Coronary artery (tissue), 2 donors: ENCODE measurements around the gene BOD1.

ENCODE experiments used
- DNase-seq: peaks from one replicate; pipeline ENCODE4 v3.0.0-alpha.2; 2017; ENCODE audit warnings: low spot score
- H3K27ac ChIP-seq, 2 donors: fragments of 200-600 bp; sonication (generic); one replicate each; pipeline ENCODE4 v1.5.1; 2016 to 2019
- H3K4me3 ChIP-seq: fragments of 200-600 bp; sonication (generic); 2 replicates; pipeline ENCODE4 v1.5.1; 2016; ENCODE audit warnings: mild to moderate bottlenecking, moderate library complexity
- CTCF ChIP-seq: fragments of 200-600 bp; sonication (generic); IDR thresholded peaks from one replicate; pipeline ENCODE4 v1.5.1; 2019; ENCODE audit warnings: antibody characterized with exemption

The BOD1 gene

GRCh38 chr5:173598686-173599085 lies 17.8 kb downstream of the BOD1 start:
- no peak for TF ChIP-seq CTCF
- no peak overlapping the region for H3K27ac ChIP-seq
- H3K4me3 ChIP-seq = no peak overlapping the region
- DNase-seq = no peak

GRCh38 chr5:173597304-173597703 lies 19.1 kb downstream of the BOD1 start:
- TF ChIP-seq CTCF = no peak
- no peak for DNase-seq
- H3K4me3 ChIP-seq = no peak overlapping the region
- no peak overlapping the region for H3K27ac ChIP-seq

- Histone ChIP-seq H3K27ac (no peak overlapping the region), H3K4me3 (no peak overlapping the region)
- no peak for DNase-seq
- no peak for TF ChIP-seq CTCF
These were observed 20.6 kb downstream of the BOD1 start for GRCh38 chr5:173595841-173596240.

DNA sequence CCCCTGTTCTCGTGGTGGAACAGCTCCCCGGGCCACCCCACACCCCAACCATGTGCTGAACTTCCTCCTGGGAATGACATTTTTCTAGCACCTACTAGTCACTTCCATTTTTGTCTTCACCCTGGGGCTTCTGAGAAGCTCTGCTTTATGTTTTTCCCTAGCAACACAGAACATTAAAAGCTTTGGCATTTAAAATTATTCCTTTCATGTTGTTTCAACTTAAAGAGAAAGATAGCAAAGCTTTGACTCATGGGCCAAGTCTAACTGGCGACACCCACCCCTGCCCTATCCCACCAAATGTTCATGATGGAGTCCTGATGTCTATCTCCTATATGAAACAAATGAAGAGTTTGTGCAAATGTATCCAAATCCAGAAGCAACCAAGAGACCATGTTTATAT lies 22.4 kb downstream of the BOD1 start:
- no peak for TF ChIP-seq CTCF

DNA sequence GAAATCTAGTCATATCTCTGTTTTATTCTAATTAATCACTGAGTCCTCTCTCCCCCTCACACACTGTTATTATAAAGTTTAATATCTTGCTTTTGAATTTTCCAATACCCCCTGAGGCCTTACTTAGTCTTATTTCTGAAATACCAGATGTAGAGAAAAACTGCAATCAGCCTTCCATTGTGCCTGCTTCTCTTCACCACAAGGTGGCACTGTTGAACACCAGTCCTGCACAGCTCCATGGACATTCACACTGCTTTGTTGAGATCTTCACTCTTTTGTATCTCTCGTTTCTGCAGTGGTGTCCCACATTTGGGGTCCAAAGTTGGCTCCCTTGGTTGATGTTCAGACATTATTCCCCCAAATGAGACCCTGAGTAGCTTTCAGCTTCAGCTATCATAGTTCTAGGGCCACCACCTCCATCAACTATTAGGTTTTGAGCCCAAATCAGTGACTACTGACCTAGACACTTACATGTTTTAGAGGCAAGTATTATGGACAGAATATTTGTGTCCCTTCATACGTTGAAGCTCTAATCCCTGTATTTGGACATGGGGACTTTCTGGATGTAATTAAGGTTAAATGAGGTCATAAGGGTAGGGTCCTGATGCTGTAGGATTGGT lies 24.3 kb downstream of the BOD1 start:
- TF ChIP-seq CTCF = no peak
- Histone ChIP-seq H3K4me3 (no peak overlapping the region), H3K27ac (no peak overlapping the region)
- DNase-seq = peak; percentile 7

More for the DNA sequence above, 22.4 kb downstream of the BOD1 start:
- Histone ChIP-seq H3K27ac (no peak overlapping the region), H3K4me3 (no peak overlapping the region)
- no peak for DNase-seq

GRCh38 chr5:173591056-173591514 lies 25.4 kb downstream of the BOD1 start:
- peak overlapping the region; percentile 53 to 73 for H3K27ac ChIP-seq

More at GRCh38 chr5:173591056-173591514, 25.4 kb downstream of the BOD1 start:
- no peak for TF ChIP-seq CTCF
- peak; percentile 73 for DNase-seq
- peak overlapping the region; percentile 55 for H3K4me3 ChIP-seq
